BE2C (cell line): ENCODE results near the gene EHD4.

Experiments used
- DNase-seq: peaks from one replicate; pipeline ENCODE4 v3.0.0-alpha.2; 2020
- H3K27me3 ChIP-seq: fragments of 250-450 bp; sonication (Bioruptor Pico); 2 replicates; pipeline ENCODE4 v1.5.1; 2020; ENCODE audit warnings: mild to moderate bottlenecking
- H3K36me3 ChIP-seq: fragments of 250-450 bp; sonication (Bioruptor Pico); 2 replicates; pipeline ENCODE4 v1.5.1; 2020; ENCODE audit warnings: mild to moderate bottlenecking
- H3K4me1 ChIP-seq: fragments of 250-450 bp; sonication (Bioruptor Pico); 2 replicates; pipeline ENCODE4 v1.5.1; 2020
- H3K4me3 ChIP-seq: 2 replicates; pipeline ENCODE4 v1.5.1; 2011; ENCODE audit warnings: low read depth, low read length
- H3K9me3 ChIP-seq: fragments of 250-450 bp; sonication (Bioruptor Pico); 2 replicates; pipeline ENCODE4 v1.5.1; 2020
- CTCF ChIP-seq: IDR thresholded peaks from 2 replicates; pipeline ENCODE4 v1.5.1; 2012; ENCODE audit warnings: mild to moderate bottlenecking, low read depth, low read length

The EHD4 gene

GRCh38 chr15:41933771-41934170, 38.6 kb downstream of the EHD4 start:
- Histone ChIP-seq H3K4me3 (no peak overlapping the region), H3K9me3 (no peaks in the 10 kb centered on the region), H3K36me3 (no peaks in the 10 kb centered on the region), H3K27me3 (no peaks in the 10 kb centered on the region), H3K4me1 (peaks cover 9% of the 10 kb centered on the region)
- no peak for DNase-seq
- no peak for TF ChIP-seq CTCF

- TF ChIP-seq CTCF, result no peak
- Histone ChIP-seq H3K27me3 (no peaks in the 10 kb centered on the region), H3K36me3 (no peaks in the 10 kb centered on the region), H3K4me3 (no peak overlapping the region), H3K9me3 (no peaks in the 10 kb centered on the region), H3K4me1 (peaks cover 13% of the 10 kb centered on the region)
- no peak for DNase-seq
Measured at GRCh38 chr15:41933326-41933725, 39.0 kb downstream of the EHD4 start.

GRCh38 chr15:41932511-41933289, 39.7 kb downstream of the EHD4 start:
- TF ChIP-seq CTCF, result no peak
- H3K27me3 ChIP-seq, result no peaks in the 10 kb centered on the region
- no peaks in the 10 kb centered on the region for H3K9me3 ChIP-seq
- H3K4me1 ChIP-seq, result peaks cover 13% of the 10 kb centered on the region
- no peak for DNase-seq
- H3K4me3 ChIP-seq, result no peak overlapping the region
- H3K36me3 ChIP-seq, result no peaks in the 10 kb centered on the region

- Histone ChIP-seq H3K4me3 (no peak overlapping the region), H3K27me3 (no peaks in the 10 kb centered on the region), H3K4me1 (peaks cover 13% of the 10 kb centered on the region), H3K36me3 (no peaks in the 10 kb centered on the region), H3K9me3 (no peaks in the 10 kb centered on the region)
- DNase-seq, result no peak
- TF ChIP-seq CTCF, result no peak
Measured at GRCh38 chr15:41932101-41932500, 40.3 kb downstream of the EHD4 start.

GRCh38 chr15:41930867-41931222, 41.5 kb downstream of the EHD4 start:
- Histone ChIP-seq H3K9me3 (no peaks in the 10 kb centered on the region), H3K4me1 (peaks cover 13% of the 10 kb centered on the region), H3K27me3 (no peaks in the 10 kb centered on the region), H3K4me3 (no peak overlapping the region), H3K36me3 (no peaks in the 10 kb centered on the region)
- no peak for DNase-seq
- no peak for TF ChIP-seq CTCF

- DNase-seq, result no peak
- Histone ChIP-seq H3K4me3 (no peak overlapping the region), H3K9me3 (no peaks in the 10 kb centered on the region), H3K4me1 (peaks cover 13% of the 10 kb centered on the region), H3K36me3 (no peaks in the 10 kb centered on the region), H3K27me3 (no peaks in the 10 kb centered on the region)
- TF ChIP-seq CTCF, result no peak
Measured at GRCh38 chr15:41930221-41930866, 42.0 kb downstream of the EHD4 start.
